Retinal pigment epithelial cell (primary cell): ENCODE data around the gene CDK19.

Experiments
- DNase-seq: peaks from one replicate; pipeline ENCODE4 v3.0.0-alpha.2; 2010; ENCODE audit warnings: low read depth
- H3K4me3 ChIP-seq: 2 replicates; pipeline ENCODE4 v1.5.1; 2011; ENCODE audit warnings: mild to moderate bottlenecking, low read length, control low read depth, moderate library complexity
- CTCF ChIP-seq: conservative IDR thresholded peaks from 2 replicates; pipeline ENCODE4 v1.5.1; 2011; ENCODE audit warnings: low read depth, low read length, control low read depth, inconsistent platforms

The CDK19 gene

DNA sequence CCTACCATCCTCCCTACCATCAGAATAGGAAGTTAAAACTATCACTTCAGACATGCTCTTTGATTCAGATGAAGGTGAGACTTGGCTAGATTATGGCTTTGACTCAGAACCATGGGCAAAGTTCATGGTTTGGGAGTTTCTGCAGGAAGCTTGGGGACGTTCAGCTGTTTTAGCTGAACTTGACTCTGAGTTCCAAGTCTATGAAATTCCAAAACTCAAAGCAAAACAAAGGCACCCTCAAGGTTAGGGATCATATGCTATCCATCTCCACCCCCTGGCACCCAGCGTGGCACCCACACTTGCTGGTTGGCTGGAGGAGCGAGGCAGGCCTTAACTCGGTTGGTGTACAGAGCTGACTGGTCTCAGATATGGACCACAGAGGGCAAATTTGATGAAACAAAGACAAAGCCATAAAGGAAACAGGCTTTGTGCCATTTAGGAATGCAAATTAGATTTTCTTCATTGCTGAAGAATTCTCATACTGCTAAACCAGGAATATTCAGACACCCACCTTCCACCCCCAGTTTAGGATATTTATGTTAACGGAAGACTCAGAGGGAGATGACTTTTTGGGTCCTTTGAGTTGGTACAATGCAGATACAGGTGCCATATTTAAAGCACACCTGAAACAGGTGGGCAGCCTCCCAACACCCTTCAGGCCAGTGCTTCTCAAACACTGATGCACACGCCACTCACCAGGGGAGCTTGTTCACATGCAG, 250.4 kb downstream of the CDK19 start:
- H3K4me3 ChIP-seq: no peak overlapping the region
- no peak for DNase-seq
- TF ChIP-seq CTCF: no peak

DNA sequence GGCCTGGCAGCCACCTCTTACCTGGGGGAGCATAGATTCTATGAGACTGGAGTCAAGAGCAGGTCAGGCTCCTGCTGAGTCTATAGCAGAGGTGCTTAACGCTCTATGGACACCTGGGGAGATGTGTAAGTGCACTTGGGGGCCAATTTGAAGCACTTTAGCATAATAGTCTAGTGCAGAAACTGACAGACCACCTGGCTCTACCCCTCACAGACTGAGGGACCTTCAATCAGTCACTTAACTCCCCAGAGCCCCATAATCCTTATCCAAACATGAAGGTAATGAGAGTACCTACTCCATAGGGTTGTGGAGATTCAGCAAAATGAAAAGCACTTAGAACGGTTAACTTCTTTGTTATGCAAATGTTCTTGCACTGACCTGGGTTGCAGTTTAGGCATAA, 251.6 kb downstream of the CDK19 start:
- DNase-seq: no peak
- TF ChIP-seq CTCF: no peak
- no peak overlapping the region for H3K4me3 ChIP-seq

GRCh38 chr6:110562316-110562915, 252.9 kb downstream of the CDK19 start:
- DNase-seq: no peak
- TF ChIP-seq CTCF: no peak
- H3K4me3 ChIP-seq: no peak overlapping the region

DNA sequence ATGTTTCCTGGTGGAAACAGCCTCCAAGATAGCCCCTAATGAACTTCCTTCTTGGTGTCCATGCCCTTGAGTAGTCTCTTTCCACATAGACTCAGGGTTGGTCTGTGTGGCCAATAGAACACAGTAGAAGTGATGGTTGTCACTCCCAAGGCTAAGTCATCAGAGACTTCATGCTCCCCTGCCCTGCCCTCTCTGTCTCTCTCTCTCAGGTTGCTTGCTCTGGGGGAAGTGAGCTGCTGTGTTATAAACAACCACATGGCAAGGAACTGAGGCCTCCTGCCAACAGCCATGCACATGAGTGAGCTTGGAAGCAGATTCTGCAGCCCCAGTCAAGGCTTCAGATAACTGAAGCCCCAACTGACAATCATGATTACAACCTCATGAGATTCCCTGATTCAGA, 253.6 kb downstream of the CDK19 start:
- no peak overlapping the region for H3K4me3 ChIP-seq
- DNase-seq: no peak
- TF ChIP-seq CTCF: no peak

GRCh38 chr6:110561008-110561396, 254.3 kb downstream of the CDK19 start:
- no peak for TF ChIP-seq CTCF
- H3K4me3 ChIP-seq: no peak overlapping the region
- DNase-seq: no peak

GRCh38 chr6:110560239-110561007, 254.8 kb downstream of the CDK19 start:
- no peak for DNase-seq
- TF ChIP-seq CTCF: no peak
- no peak overlapping the region for H3K4me3 ChIP-seq
